GM12878 (cell line): ENCODE data around the gene OPN5. TPM values are rescaled to one million over a fixed set of nuclear protein-coding genes. Genes with fewer than 3 reads are reported as not detected.

Source experiments
- ATAC-seq: fragments of 200-7000 bp; cut with Tn5 transposase; 3 replicates; pipeline ENCODE4 v1.9.1; 2020; ENCODE audit warnings: mild to moderate bottlenecking, moderate library complexity
- BruUV-seq: library from RNA; stranded (reverse); fragments of 400-500 nt; replicated peaks from 2 replicates; lab custom pipeline; 2021; lab: Mats Ljungman, UMichigan
- CTCF ChIA-PET: fragments of 300-600 bp; sonication (Branson Sonifier 250); formaldehyde crosslinking; extraction: SDS; loops from one replicate; lab custom pipeline; 2021; ENCODE audit warnings: inconsistent platforms; lab: Yijun Ruan, JAX
- POLR2A ChIA-PET: fragments of 350-600 bp; formaldehyde crosslinking; extraction: SDS; loops from one replicate; lab custom pipeline; 2021; ENCODE audit warnings: inconsistent platforms; lab: Charles Lee
- RAD21 ChIA-PET: fragments of 300-600 bp; sonication (Branson Sonifier 250); formaldehyde crosslinking; loops from one replicate; lab custom pipeline; 2023; ENCODE audit warnings: antibody characterized with exemption; ENCODE audit not compliant: unreplicated experiment; lab: Charles Lee
- SMC1A ChIA-PET: fragments of 300-600 bp; sonication (Branson Sonifier 250); formaldehyde crosslinking; loops from one replicate; lab custom pipeline; 2023; ENCODE audit not compliant: unreplicated experiment, uncharacterized antibody; lab: Charles Lee
- DNase-seq: peaks from one replicate; pipeline ENCODE4 v3.0.0-alpha.2; 2011; ENCODE audit warnings: low read depth, low spot score
- FAIRE-seq: peaks from 3 replicates; lab custom pipeline; 2011; peaks lifted over from hg19 to GRCh38; lab: Jason Lieb, UNC
- H2AFZ ChIP-seq: 2 replicates; pipeline ENCODE4 v1.6.0; 2011; ENCODE audit warnings: low read depth, low read length, control low read depth; ENCODE audit not compliant: control insufficient read depth
- H3K27ac ChIP-seq: 2 replicates; pipeline ENCODE4 v1.5.1; 2011; ENCODE audit warnings: control low read depth; ENCODE audit not compliant: control insufficient read depth, insufficient read depth
- H3K27me3 ChIP-seq, 2 experiments: replicated peaks in 1 of 2; 2 replicates each; pipeline versions ENCODE4 v1.6.0 to v1.6.1; 2011; ENCODE audit warnings: low read length in 1 of 2; ENCODE audit not compliant: control insufficient read depth in 2 of 2, insufficient read depth in 2 of 2
- H3K36me3 ChIP-seq, 2 experiments: 2 replicates each; pipeline ENCODE4 v1.5.1; 2011; ENCODE audit warnings: low read length in 1 of 2; ENCODE audit not compliant: control insufficient read depth in 2 of 2, insufficient read depth in 2 of 2
- H3K4me1 ChIP-seq: 2 replicates; pipeline ENCODE4 v1.6.1; 2011; ENCODE audit warnings: mild to moderate bottlenecking, low read length, moderate library complexity, mixed read lengths; ENCODE audit not compliant: control insufficient read depth, insufficient read depth
- H3K4me2 ChIP-seq: 2 replicates; pipeline ENCODE4 v1.6.0; 2011; ENCODE audit warnings: control low read depth; ENCODE audit not compliant: control insufficient read depth, insufficient read depth
- H3K4me3 ChIP-seq: fragments of 200-600 bp; sonication (generic); 2 replicates; pipeline ENCODE4 v1.5.1; 2016
- H3K79me2 ChIP-seq: 2 replicates; pipeline ENCODE4 v1.6.0; 2011; ENCODE audit warnings: low read length; ENCODE audit not compliant: control insufficient read depth, insufficient read depth
- H3K9ac ChIP-seq: 2 replicates; pipeline ENCODE4 v1.8.0; 2011; ENCODE audit warnings: low read length, control low read depth, mixed read lengths; ENCODE audit not compliant: control insufficient read depth, insufficient read depth
- H3K9me3 ChIP-seq: replicated peaks from 3 replicates; pipeline ENCODE4 v1.5.1; 2011; ENCODE audit warnings: mild to moderate bottlenecking, low read length; ENCODE audit not compliant: control insufficient read depth, insufficient read depth
- H4K20me1 ChIP-seq: 2 replicates; pipeline ENCODE4 v1.6.0; 2011; ENCODE audit not compliant: control insufficient read depth, insufficient read depth
- EP300 ChIP-seq, 2 experiments: fragments of 150-350 bp in 1 of 2; IDR thresholded peaks; 2 replicates each; pipeline ENCODE4 v1.6.1; 2011 to 2012; ENCODE audit warnings: low read depth in 2 of 2, low read length in 2 of 2, borderline replicate concordance in 1 of 2, improper control_type of control experiment in 1 of 2, inconsistent platforms in 1 of 2; ENCODE audit not compliant: control insufficient read depth in 1 of 2
- EZH2 ChIP-seq: IDR thresholded peaks from 2 replicates; pipeline ENCODE4 v1.6.1; 2012; ENCODE audit warnings: low read depth, mild to moderate bottlenecking, control low read depth, inconsistent platforms, low read length, borderline replicate concordance; ENCODE audit not compliant: control insufficient read depth
- MTA2 ChIP-seq: fragments of 450-650 bp; IDR thresholded peaks from 2 replicates; pipeline ENCODE4 v1.6.1; 2016; ENCODE audit warnings: low read depth, mild to moderate bottlenecking, moderate library complexity
- RFX5 ChIP-seq: IDR thresholded peaks from 2 replicates; pipeline ENCODE4 v1.6.1; 2011; ENCODE audit warnings: low read depth, low read length, improper control_type of control experiment
- SMAD5 ChIP-seq: IDR thresholded peaks from 2 replicates; pipeline ENCODE4 v1.6.1; 2016; ENCODE audit warnings: antibody characterized with exemption, low read depth
- SREBF2 ChIP-seq: IDR thresholded peaks from 2 replicates; pipeline ENCODE4 v1.6.1; 2012; ENCODE audit warnings: mild to moderate bottlenecking, low read length
- WGBS: methylation state at CpG from one replicate; pipeline ENCODE4 v1.1.6; 2016; ENCODE audit warnings: low lambda C conversion rate; ENCODE audit not compliant: insufficient replicate concordance, insufficient coverage; ENCODE audit errors: missing lambda C conversion rate; 5-methylcytosine and 5-hydroxymethylcytosine counted together
- in situ Hi-C: fragments of 300-500 bp; cut with MboI; formaldehyde crosslinking; loops from 9 replicates; pipeline ENCODE4 v1.14.3; 2018; ENCODE audit warnings: mixed read lengths
- intact Hi-C: fragments of 100-400 bp; cut with micrococcal nuclease; formaldehyde crosslinking; loops from one replicate; pipeline ENCODE4 v1.14.2; 2022; ENCODE audit not compliant: unreplicated experiment
- polyA plus RNA-seq, 11 experiments: library from polyadenylated mRNA; depleted of rRNA in 4 of 11; unstranded in 6 of 11; stranded (reverse) in 5 of 11; fragments of >200 nt; fragmentation: Nextera tagmentation in 4 of 11; fragmentation: Illumina TruSeq in 1 of 11; extraction: Ambion mirVana in 4 of 11; extraction: Trizol in 1 of 11; gene quantifications; 1 replicate in 1 of 11; 2 replicates in 10 of 11; pipeline versions ENCODE4 v1.2.1 to v1.2.3, GENCODE V29; 2011 to 2016; ENCODE audit warnings: inconsistent platforms in 2 of 11, missing spikeins in 2 of 11, low read depth in 1 of 11
- total RNA-seq, 4 experiments: library from RNA; depleted of rRNA in 3 of 4; stranded (reverse); fragments of >200 nt in 3 of 4; fragmentation: Illumina TruSeq in 1 of 4; extraction: Trizol in 1 of 4; gene quantifications; 2 replicates each; pipeline versions ENCODE4 v1.2.1 to v1.2.3, GENCODE V29; 2013 to 2021
- TF ChIP-seq, protein P1 (sequence below): fragments of 450-650 bp; IDR thresholded peaks from 2 replicates; pipeline ENCODE4 v1.6.1; 2016; ENCODE audit warnings: mild to moderate bottlenecking
- TF ChIP-seq, protein P2 (sequence below): fragments of 450-650 bp; IDR thresholded peaks from 2 replicates; pipeline ENCODE4 v1.6.1; 2017; ENCODE audit warnings: low read depth, mild to moderate bottlenecking, moderate library complexity
- TF ChIP-seq, protein P3 (sequence below): fragments of 450-650 bp; conservative IDR thresholded peaks from 2 replicates; pipeline ENCODE4 v1.6.1; 2017; ENCODE audit warnings: mild to moderate bottlenecking, moderate library complexity
- TF ChIP-seq, protein P4 (sequence below): fragments of 450-650 bp; IDR thresholded peaks from 2 replicates; pipeline ENCODE4 v1.6.1; 2017; ENCODE audit warnings: mild to moderate bottlenecking, low read depth, inconsistent platforms; ENCODE audit not compliant: poor library complexity, severe bottlenecking

Gene OPN5
- total and polyA plus RNA-seq, 10 of the 15 experiments (the other 5 are each of a cell fraction or from before 2014, with no cell fraction given), result not detected

DNA sequence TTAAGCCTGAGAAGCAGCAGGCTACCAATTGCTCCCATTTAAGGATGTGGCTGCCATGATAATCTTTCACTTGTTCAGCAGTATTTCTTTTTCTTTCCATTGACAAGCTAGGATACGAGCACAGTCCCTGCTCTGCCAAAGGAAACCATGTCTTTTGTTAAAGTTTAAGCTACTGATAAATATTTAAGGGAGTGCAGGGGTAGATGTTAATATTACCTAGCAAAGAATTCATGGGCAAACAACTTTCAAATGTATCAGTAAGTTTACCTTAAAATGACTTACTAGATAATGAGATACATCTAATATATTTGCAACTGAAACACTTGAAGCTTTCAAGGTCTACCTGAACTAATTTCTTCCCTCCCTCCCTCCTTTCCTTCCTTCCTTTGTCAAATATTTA lies 77.3 kb downstream of the OPN5 start (continued):
- TF ChIP-seq, protein P1, sequence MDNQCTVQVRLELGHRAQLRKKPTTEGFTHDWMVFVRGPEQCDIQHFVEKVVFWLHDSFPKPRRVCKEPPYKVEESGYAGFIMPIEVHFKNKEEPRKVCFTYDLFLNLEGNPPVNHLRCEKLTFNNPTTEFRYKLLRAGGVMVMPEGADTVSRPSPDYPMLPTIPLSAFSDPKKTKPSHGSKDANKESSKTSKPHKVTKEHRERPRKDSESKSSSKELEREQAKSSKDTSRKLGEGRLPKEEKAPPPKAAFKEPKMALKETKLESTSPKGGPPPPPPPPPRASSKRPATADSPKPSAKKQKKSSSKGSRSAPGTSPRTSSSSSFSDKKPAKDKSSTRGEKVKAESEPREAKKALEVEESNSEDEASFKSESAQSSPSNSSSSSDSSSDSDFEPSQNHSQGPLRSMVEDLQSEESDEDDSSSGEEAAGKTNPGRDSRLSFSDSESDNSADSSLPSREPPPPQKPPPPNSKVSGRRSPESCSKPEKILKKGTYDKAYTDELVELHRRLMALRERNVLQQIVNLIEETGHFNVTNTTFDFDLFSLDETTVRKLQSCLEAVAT, result no peak
- TF ChIP-seq EP300 (IDR thresholded peaks at IDR 0.05; ENCODE audit: borderline replicate concordance in 1 of 2, control insufficient read depth in 1 of 2, low read depth in 2 of 2, low read length in 2 of 2), result no peak
- TF ChIP-seq, protein P2, sequence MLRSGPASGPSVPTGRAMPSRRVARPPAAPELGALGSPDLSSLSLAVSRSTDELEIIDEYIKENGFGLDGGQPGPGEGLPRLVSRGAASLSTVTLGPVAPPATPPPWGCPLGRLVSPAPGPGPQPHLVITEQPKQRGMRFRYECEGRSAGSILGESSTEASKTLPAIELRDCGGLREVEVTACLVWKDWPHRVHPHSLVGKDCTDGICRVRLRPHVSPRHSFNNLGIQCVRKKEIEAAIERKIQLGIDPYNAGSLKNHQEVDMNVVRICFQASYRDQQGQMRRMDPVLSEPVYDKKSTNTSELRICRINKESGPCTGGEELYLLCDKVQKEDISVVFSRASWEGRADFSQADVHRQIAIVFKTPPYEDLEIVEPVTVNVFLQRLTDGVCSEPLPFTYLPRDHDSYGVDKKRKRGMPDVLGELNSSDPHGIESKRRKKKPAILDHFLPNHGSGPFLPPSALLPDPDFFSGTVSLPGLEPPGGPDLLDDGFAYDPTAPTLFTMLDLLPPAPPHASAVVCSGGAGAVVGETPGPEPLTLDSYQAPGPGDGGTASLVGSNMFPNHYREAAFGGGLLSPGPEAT, result no peak

DNA sequence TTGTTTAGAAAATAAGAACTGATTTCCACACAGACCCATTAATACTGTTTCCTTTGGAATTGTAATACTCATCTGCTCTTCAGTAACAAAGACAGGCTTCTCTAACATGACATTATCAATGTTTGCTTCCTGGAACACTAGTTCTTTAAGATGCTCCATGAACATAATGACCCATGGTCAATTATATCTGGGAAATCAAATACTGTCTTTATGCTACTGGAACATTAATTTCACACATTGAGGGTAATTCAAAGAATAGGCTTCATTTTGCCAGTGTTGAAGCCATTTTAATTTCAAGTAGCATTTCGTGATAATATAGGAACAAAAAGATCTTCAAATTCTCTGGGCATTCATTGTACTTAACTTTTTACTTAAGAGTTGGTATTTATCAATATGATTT lies 80.9 kb downstream of the OPN5 start:
- ChIA-PET SMC1A (no interaction called here), CTCF (no interaction called here), RAD21 (no interaction called here), POLR2A (no interaction called here)
- Histone ChIP-seq H3K27ac (no peak overlapping the region), H3K4me3 (no peak overlapping the region), H3K9ac (no peak overlapping the region), H2AFZ (no peak overlapping the region), H3K27me3 (no peaks in the 10 kb centered on the region), H3K4me1 (no peaks in the 10 kb centered on the region), H3K9me3 (no peaks in the 10 kb centered on the region), H4K20me1 (no peaks in the 10 kb centered on the region), H3K79me2 (no peaks in the 10 kb centered on the region), H3K4me2 (no peak overlapping the region), H3K36me3 (no peaks in the 10 kb centered on the region)
- FAIRE-seq (no peak), DNase-seq (no peak), ATAC-seq (no peak)
- intact Hi-C loops (no loop called here), in situ Hi-C loops (no loop called here)
- BruUV-seq, result no TSS peak
- 0% methylated on average over 1 of the region's 1 CpG for WGBS
- no peak for TF ChIP-seq RFX5
- TF ChIP-seq, protein P3, sequence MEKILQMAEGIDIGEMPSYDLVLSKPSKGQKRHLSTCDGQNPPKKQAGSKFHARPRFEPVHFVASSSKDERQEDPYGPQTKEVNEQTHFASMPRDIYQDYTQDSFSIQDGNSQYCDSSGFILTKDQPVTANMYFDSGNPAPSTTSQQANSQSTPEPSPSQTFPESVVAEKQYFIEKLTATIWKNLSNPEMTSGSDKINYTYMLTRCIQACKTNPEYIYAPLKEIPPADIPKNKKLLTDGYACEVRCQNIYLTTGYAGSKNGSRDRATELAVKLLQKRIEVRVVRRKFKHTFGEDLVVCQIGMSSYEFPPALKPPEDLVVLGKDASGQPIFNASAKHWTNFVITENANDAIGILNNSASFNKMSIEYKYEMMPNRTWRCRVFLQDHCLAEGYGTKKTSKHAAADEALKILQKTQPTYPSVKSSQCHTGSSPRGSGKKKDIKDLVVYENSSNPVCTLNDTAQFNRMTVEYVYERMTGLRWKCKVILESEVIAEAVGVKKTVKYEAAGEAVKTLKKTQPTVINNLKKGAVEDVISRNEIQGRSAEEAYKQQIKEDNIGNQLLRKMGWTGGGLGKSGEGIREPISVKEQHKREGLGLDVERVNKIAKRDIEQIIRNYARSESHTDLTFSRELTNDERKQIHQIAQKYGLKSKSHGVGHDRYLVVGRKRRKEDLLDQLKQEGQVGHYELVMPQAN, result no peak
- no peak for TF ChIP-seq EZH2
- no peak for TF ChIP-seq SREBF2
- TF ChIP-seq SMAD5, result no peak
- TF ChIP-seq, protein P4, sequence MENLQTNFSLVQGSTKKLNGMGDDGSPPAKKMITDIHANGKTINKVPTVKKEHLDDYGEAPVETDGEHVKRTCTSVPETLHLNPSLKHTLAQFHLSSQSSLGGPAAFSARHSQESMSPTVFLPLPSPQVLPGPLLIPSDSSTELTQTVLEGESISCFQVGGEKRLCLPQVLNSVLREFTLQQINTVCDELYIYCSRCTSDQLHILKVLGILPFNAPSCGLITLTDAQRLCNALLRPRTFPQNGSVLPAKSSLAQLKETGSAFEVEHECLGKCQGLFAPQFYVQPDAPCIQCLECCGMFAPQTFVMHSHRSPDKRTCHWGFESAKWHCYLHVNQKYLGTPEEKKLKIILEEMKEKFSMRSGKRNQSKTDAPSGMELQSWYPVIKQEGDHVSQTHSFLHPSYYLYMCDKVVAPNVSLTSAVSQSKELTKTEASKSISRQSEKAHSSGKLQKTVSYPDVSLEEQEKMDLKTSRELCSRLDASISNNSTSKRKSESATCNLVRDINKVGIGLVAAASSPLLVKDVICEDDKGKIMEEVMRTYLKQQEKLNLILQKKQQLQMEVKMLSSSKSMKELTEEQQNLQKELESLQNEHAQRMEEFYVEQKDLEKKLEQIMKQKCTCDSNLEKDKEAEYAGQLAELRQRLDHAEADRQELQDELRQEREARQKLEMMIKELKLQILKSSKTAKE, result no peak
- TF ChIP-seq MTA2, result no peak
